NK-92 (cell line): ENCODE results near the gene ZNF184.
"Not testable (repeated sequence)": the region's sequence is repeated elsewhere in the genome, so short reads cannot be mapped to it uniquely, and the experiment has no call there.

ENCODE experiments used
- DNase-seq: peaks from one replicate; lab custom pipeline; 2025; ENCODE audit not compliant: unreplicated experiment; lab: John Stamatoyannopoulos, UW

Gene ZNF184

GRCh38 chr6:27426045-27426620 lies 46.8 kb downstream of the ZNF184 start:
- no peak for DNase-seq

GRCh38 chr6:27424851-27425250 lies 48.1 kb downstream of the ZNF184 start:
- not testable (repeated sequence) for DNase-seq

- DNase-seq = no peak
Observed at GRCh38 chr6:27422651-27423332, 50.1 kb downstream of the ZNF184 start.

- no peak for DNase-seq
Observed at GRCh38 chr6:27419363-27419762, 53.5 kb downstream of the ZNF184 start.

GRCh38 chr6:27415898-27416297 lies 57.0 kb downstream of the ZNF184 start:
- DNase-seq = no peak

GRCh38 chr6:27414996-27415395 lies 57.9 kb downstream of the ZNF184 start:
- DNase-seq = no peak

GRCh38 chr6:27414300-27414699 lies 58.6 kb downstream of the ZNF184 start:
- no peak for DNase-seq

- DNase-seq = no peak
Observed at GRCh38 chr6:27407153-27407814, 65.6 kb downstream of the ZNF184 start.

- no peak for DNase-seq
Observed at GRCh38 chr6:27406085-27406484, 66.8 kb downstream of the ZNF184 start.

- DNase-seq = no peak
Observed at GRCh38 chr6:27400877-27401642, 71.8 kb downstream of the ZNF184 start.
